Myometrial cell (primary cell): ENCODE data around the gene SV2A. TPM values are rescaled to one million over a fixed set of nuclear protein-coding genes. Genes with fewer than 3 reads are reported as not detected.

Source experiments
- total RNA-seq: library from RNA; depleted of rRNA; stranded (reverse); fragments of >200 nt; gene quantifications from 2 replicates; pipeline ENCODE4 v1.2.3, GENCODE V29; 2015

The SV2A gene, protein sequence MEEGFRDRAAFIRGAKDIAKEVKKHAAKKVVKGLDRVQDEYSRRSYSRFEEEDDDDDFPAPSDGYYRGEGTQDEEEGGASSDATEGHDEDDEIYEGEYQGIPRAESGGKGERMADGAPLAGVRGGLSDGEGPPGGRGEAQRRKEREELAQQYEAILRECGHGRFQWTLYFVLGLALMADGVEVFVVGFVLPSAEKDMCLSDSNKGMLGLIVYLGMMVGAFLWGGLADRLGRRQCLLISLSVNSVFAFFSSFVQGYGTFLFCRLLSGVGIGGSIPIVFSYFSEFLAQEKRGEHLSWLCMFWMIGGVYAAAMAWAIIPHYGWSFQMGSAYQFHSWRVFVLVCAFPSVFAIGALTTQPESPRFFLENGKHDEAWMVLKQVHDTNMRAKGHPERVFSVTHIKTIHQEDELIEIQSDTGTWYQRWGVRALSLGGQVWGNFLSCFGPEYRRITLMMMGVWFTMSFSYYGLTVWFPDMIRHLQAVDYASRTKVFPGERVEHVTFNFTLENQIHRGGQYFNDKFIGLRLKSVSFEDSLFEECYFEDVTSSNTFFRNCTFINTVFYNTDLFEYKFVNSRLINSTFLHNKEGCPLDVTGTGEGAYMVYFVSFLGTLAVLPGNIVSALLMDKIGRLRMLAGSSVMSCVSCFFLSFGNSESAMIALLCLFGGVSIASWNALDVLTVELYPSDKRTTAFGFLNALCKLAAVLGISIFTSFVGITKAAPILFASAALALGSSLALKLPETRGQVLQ
- total RNA-seq: 22.2 and 23.4 TPM in 2 replicates

DNA sequence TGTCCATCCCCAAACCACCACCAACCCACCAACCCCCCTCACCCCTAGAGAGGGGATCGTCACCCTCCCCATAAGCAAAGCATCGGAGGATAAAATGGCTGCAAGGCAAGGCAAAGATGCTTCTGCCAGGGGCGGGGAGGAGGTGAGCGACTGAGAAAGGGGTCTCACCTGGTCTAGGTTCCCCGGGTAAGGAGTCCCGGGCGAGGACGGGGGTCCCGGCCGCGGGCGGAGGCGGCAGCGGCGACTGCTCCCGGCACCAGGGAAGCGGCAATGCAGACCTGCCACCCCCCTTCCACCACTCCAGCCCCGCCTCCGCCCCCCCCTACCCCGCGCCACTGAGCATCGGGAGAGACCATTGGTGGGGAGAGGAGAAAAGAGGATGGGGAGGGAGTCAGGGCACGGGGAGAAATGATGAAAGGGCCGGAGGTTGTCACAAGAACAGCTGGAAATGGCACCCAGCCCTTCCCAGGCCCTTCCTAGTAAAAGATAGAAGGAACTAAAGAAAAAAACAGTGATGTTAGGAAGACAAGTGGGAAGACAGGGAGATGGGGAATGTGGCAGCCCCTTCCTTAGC lies at the start of gene SV2A:
Gene SV2A (minus strand): TSS at position 274 of the 574 bp plus-strand sequence. CDS start 4,004 bp downstream, outside the sequence.

DNA sequence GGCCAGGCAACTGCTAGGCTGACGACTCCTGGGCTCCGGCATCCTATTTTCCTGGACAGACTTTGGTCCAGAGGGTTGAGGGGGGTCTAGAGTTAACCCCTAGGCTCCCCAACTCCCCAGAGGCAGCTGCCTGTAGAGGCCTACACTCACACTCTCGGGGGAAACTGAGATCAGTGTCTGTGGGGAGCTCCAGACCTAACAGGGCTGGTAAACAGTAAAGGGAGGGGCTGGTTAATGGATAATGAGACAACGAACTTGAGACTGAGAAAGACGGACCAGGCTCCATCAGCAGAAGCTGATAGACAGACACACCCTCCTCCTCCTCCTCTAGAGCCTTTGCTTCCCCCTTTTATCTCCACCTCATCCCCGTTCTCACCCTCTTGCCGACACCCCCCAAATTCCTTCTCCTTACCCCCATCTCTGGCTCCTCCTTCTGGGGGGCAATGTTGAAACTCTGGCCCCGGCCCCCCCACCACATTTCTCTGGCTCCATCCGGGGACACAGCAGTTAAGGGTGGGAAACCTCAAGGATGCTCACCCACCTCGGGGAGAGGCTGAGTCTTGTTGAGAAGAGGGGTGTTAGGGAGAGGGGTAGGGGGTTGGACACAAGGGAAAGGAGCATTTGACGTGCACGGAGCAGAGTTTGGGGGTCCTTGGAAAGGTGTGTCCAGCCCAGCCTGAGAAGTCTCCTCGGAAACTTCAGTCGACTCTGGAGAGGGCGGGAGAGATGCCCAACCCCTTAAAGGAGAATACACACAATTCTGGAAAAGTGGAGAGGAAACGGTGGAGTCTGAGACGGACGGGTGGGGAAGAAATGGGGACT lies 18.7 kb upstream of the SV2A start, which contains the start of gene MTMR11:
Gene MTMR11 (minus strand): TSS at position 710 of the 822 bp plus-strand sequence. CDS start 232 bp downstream, at position 478.

DNA sequence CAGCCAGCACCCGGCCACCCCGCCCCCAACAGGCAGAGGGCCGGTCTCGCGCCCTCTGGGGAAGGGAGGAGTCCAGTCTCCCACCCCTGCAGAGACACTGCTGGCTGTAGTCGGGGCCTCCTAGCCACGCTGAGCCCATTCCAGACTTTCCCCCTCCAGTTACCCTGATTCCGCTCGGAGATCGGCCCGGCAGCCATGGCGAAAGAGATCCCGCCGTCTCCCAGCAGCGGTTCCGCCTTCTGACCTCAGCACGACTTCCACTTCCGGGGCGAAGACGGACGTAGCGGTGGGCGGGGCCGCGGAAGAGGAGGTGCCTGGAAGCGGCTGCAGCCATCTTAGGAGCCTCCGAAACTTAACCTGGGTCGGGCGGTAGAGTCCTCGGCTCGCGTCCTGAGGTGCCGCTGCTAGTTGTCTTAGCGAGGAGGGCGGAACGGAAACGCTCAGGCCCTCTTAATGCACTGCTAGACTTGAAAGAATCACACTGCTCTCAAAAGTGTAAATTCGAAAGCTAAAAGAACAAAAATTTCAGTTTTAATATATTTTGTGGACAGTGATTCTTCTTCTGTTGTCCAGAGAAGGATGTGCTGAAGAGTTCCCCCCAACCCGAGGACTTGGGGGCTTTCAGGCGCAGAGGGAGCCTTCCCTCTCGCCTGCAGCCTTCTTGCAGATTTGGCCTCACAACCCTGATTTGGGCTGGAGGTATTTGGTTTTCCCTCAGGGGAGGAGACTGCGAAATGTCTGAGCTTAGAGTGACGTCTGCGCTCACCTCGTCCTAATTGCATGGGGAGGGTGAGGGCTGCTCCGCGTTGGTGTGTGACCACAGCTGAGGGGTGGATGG lies 10.1 kb upstream of the SV2A start, which contains the start of gene SF3B4:
Gene SF3B4 (minus strand): TSS at position 241 of the 838 bp plus-strand sequence. CDS start 44 bp downstream, at position 197.

DNA sequence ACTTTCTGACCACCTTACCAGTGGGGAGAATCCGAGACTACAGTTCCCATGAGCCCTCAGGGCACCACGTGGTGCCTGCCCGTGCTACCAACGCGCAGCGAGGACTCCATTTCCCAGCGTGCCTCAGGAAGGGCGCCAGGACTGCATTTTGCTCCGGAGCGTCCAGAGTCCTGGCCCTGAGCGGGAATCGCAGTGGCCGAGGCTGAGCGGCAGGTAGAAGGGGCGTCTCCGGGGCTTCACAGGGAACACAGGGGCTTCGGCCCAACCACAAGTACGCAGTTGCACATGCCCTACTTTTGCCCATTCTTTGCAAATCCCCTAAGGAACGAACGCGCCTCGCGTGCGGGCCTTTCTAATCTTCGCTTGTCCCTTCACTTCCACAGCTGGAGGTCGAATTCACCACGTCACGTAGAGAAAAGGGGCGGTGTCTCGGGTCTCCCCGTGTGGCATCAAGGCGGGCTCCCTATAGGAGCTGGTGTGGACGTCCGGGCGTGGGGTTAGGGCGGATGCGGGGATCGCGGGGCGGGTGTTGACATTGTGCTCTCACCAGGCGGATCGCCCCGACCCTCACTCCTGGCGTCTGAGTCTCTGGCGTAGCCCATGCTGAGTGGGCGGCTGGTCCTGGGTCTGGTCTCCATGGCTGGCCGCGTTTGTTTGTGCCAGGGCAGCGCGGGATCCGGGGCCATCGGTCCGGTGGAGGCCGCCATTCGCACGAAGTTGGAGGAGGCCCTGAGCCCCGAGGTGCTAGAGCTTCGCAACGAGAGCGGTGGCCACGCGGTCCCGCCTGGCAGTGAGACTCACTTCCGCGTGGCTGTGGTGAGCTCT lies 18.0 kb downstream of the SV2A start, which contains the start of gene BOLA1:
Gene BOLA1 (plus strand): TSS at position 109 of the 825 bp plus-strand sequence. CDS start 492 bp downstream, at position 601.

Other genes starting within 250 kb of the SV2A start
- gene FCGR1A, start 135.2 kb downstream of the SV2A start, total RNA-seq: not detected in 2 replicates
- gene BOLA1, start 18.3 kb downstream of the SV2A start, total RNA-seq: 12.2 and 16.1 TPM in 2 replicates
- 7.1 and 7.5 TPM in 2 replicates for gene SF3B4, start 10.0 kb upstream of the SV2A start, total RNA-seq
- gene MTMR11, start 19.0 kb upstream of the SV2A start, total RNA-seq: 8.0 and 8.6 TPM in 2 replicates
- gene OTUD7B, start 92.9 kb upstream of the SV2A start, total RNA-seq: 5.5 and 11.0 TPM in 2 replicates
- 27.1 and 39.5 TPM in 2 replicates for gene VPS45, start 149.9 kb upstream of the SV2A start, total RNA-seq
- gene PLEKHO1, start 232.1 kb upstream of the SV2A start, total RNA-seq: 28.8 and 49.3 TPM in 2 replicates